Measurements from ENCODE around the gene TTLL13.

Gene TTLL13

GRCh38 chr15:90307661-90308060 is 58.3 kb downstream of the TTLL13 start:
- TF ChIP-seq, protein P1, sequence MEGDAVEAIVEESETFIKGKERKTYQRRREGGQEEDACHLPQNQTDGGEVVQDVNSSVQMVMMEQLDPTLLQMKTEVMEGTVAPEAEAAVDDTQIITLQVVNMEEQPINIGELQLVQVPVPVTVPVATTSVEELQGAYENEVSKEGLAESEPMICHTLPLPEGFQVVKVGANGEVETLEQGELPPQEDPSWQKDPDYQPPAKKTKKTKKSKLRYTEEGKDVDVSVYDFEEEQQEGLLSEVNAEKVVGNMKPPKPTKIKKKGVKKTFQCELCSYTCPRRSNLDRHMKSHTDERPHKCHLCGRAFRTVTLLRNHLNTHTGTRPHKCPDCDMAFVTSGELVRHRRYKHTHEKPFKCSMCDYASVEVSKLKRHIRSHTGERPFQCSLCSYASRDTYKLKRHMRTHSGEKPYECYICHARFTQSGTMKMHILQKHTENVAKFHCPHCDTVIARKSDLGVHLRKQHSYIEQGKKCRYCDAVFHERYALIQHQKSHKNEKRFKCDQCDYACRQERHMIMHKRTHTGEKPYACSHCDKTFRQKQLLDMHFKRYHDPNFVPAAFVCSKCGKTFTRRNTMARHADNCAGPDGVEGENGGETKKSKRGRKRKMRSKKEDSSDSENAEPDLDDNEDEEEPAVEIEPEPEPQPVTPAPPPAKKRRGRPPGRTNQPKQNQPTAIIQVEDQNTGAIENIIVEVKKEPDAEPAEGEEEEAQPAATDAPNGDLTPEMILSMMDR (conservative IDR thresholded peaks at IDR 0.05; ENCODE audit: low read depth) = no peak
- ChIA-PET CTCF (interaction anchor here (0.6 to 1.4 kb wide), 4 partner anchors 12 to 578 kb away, joined by 3 to 8 read pairs (median 3); no protein-coding TSS in a partner anchor), POLR2A (ENCODE audit: low non-redundant PET) (no interaction called here)
- DNase-seq (ENCODE audit: low spot score) = no peak
- H3K27ac ChIP-seq = no peak overlapping the region

GRCh38 chr15:90309020-90309419 is 59.7 kb downstream of the TTLL13 start:
- no peak for DNase-seq (ENCODE audit: low spot score)
- H3K27ac ChIP-seq = no peak overlapping the region
- CTCF ChIA-PET = no interaction called here
- TF ChIP-seq, protein P1 (conservative IDR thresholded peaks at IDR 0.05; ENCODE audit: low read depth) = no peak
- POLR2A ChIA-PET (ENCODE audit: low non-redundant PET) = no interaction called here
